Measurements from ENCODE around the gene VARS1.

DNA sequence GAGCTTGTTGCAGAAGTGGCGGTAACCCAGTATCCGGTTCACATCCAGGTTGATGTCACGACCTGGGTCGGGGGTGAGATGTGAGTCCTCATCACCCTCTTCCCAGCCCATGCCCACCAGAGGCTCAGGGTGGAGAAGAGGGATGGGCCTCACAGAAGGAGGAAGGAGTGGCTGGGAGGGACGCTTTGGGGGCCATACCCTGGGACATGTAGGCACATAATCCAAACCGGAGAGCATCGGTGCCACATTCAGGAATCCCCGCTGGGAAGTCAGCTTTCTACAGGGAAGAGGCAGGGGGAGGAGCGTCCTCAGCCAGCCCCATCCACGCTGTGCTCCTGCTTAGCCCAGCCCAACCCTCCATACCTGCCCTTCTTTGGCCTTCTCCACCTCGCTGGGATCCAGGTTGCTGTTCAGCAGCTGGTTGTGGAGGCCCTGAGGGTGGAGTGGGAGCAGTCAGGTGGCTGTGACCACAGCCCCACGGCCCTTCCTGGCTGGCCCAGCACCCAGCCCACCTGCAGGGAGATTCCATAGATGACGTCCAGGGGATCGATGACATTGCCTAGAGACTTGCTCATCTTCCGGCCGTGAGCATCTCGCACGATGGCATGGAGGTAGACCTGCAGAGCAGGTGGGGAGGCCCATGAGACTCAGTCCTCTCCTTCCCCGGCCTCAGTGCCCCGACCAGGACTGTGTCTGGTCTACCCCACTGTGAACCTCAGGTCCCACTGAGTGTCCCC lies 14.9 kb downstream of the VARS1 start:
- TF ChIP-seq GATA2 (IDR thresholded peaks at IDR 0.05; ENCODE audit: low read depth, low read length): no peak
- TF ChIP-seq GATA3 (IDR thresholded peaks at IDR 0.05; ENCODE audit: low read depth, low read length): no peak
